Measurements from ENCODE around the gene CBFA2T2. TPM values are rescaled to one million over a fixed set of nuclear protein-coding genes. Genes with fewer than 3 reads are reported as not detected.
"Not testable (repeated sequence)": the region's sequence is repeated elsewhere in the genome, so short reads cannot be mapped to it uniquely, and the experiment has no call there.

CBFA2T2 gene
- total and polyA plus RNA-seq, 2 donors from 2014 or later: 5.5 to 17.3 TPM

GRCh38 chr20:33568868-33569801, 79.2 kb downstream of the CBFA2T2 start:
- Histone ChIP-seq H3K36me3 (ENCODE audit: control insufficient read depth in 2 of 3, insufficient read depth in 3 of 3, low read length in 3 of 3) (no peaks in the 10 kb centered on the region), H3K27me3 (ENCODE audit: control insufficient read depth, insufficient read depth, low read length) (no peaks in the 10 kb centered on the region), H3K9me3 (ENCODE audit: control insufficient read depth in 2 of 3, insufficient read depth in 1 of 3, low read length in 3 of 3) (no peaks in the 10 kb centered on the region), H3K4me1 (ENCODE audit: control insufficient read depth in 2 of 3, insufficient read depth in 2 of 3, low read depth in 1 of 3, low read length in 3 of 3) (peaks cover 0 to 25% (median 14%) of the 10 kb centered on the region in 3 donors), H3K9ac (ENCODE audit: low read length in 3 of 3) (no peak overlapping the region), H3K27ac (ENCODE audit: low read depth in 2 of 2, low read length in 2 of 2) (no peak overlapping the region), H3K4me3 (ENCODE audit: low read length in 3 of 3) (no peak overlapping the region)
- TF ChIP-seq CTCF (IDR thresholded peaks at IDR 0.05; ENCODE audit: borderline replicate concordance, extremely low read depth, insufficient read depth): no peak
- FAIRE-seq: no peak
- intact Hi-C loops (cut with DNase I): no loop called here
- no peak for DNase-seq

- H3K36me3 ChIP-seq (ENCODE audit: control insufficient read depth in 2 of 3, insufficient read depth in 3 of 3, low read length in 3 of 3): no peaks in the 10 kb centered on the region
- H3K27me3 ChIP-seq (ENCODE audit: control insufficient read depth, insufficient read depth, low read length): no peaks in the 10 kb centered on the region
- DNase-seq: no peak
- H3K4me3 ChIP-seq (ENCODE audit: low read length in 3 of 3): no peak overlapping the region
- H3K4me1 ChIP-seq (ENCODE audit: control insufficient read depth in 2 of 3, insufficient read depth in 2 of 3, low read depth in 1 of 3, low read length in 3 of 3): peaks cover 0 to 25% (median 14%) of the 10 kb centered on the region in 3 donors
- TF ChIP-seq CTCF (IDR thresholded peaks at IDR 0.05; ENCODE audit: borderline replicate concordance, extremely low read depth, insufficient read depth): no peak
- H3K9me3 ChIP-seq (ENCODE audit: control insufficient read depth in 2 of 3, insufficient read depth in 1 of 3, low read length in 3 of 3): no peaks in the 10 kb centered on the region
- no peak overlapping the region for H3K9ac ChIP-seq (ENCODE audit: low read length in 3 of 3)
- H3K27ac ChIP-seq (ENCODE audit: low read depth in 2 of 2, low read length in 2 of 2): no peak overlapping the region
- intact Hi-C loops (cut with DNase I): no loop called here
- no peak for FAIRE-seq
Observed at GRCh38 chr20:33569802-33570391, 80.0 kb downstream of the CBFA2T2 start.

- no peaks in the 10 kb centered on the region for H3K27me3 ChIP-seq (ENCODE audit: control insufficient read depth, insufficient read depth, low read length)
- FAIRE-seq (no peak), DNase-seq (no peak)
- no peaks in the 10 kb centered on the region for H3K36me3 ChIP-seq (ENCODE audit: control insufficient read depth in 2 of 3, insufficient read depth in 3 of 3, low read length in 3 of 3)
- peaks cover 0 to 25% (median 14%) of the 10 kb centered on the region in 3 donors for H3K4me1 ChIP-seq (ENCODE audit: control insufficient read depth in 2 of 3, insufficient read depth in 2 of 3, low read depth in 1 of 3, low read length in 3 of 3)
- H3K4me3 ChIP-seq (ENCODE audit: low read length in 3 of 3): no peak overlapping the region
- H3K9me3 ChIP-seq (ENCODE audit: control insufficient read depth in 2 of 3, insufficient read depth in 1 of 3, low read length in 3 of 3): no peaks in the 10 kb centered on the region
- intact Hi-C loops (cut with DNase I): no loop called here
- H3K9ac ChIP-seq (ENCODE audit: low read length in 3 of 3): no peak overlapping the region
- TF ChIP-seq CTCF (IDR thresholded peaks at IDR 0.05; ENCODE audit: borderline replicate concordance, extremely low read depth, insufficient read depth): no peak
- H3K27ac ChIP-seq (ENCODE audit: low read depth in 2 of 2, low read length in 2 of 2): no peak overlapping the region
Observed at GRCh38 chr20:33570743-33571142, 80.8 kb downstream of the CBFA2T2 start.

GRCh38 chr20:33573268-33573667, 83.4 kb downstream of the CBFA2T2 start:
- H3K27ac ChIP-seq (ENCODE audit: low read depth in 2 of 2, low read length in 2 of 2); DNase-seq; H3K36me3 ChIP-seq (ENCODE audit: control insufficient read depth in 2 of 3, insufficient read depth in 3 of 3, low read length in 3 of 3); intact Hi-C loops (cut with DNase I); H3K4me3 ChIP-seq (ENCODE audit: low read length in 3 of 3); H3K27me3 ChIP-seq (ENCODE audit: control insufficient read depth, insufficient read depth, low read length); H3K9ac ChIP-seq (ENCODE audit: low read length in 3 of 3); FAIRE-seq; H3K9me3 ChIP-seq (ENCODE audit: control insufficient read depth in 2 of 3, insufficient read depth in 1 of 3, low read length in 3 of 3): not testable (repeated sequence)
- peaks cover 0 to 23% (median 13%) of the 10 kb centered on the region in 3 donors for H3K4me1 ChIP-seq (ENCODE audit: control insufficient read depth in 2 of 3, insufficient read depth in 2 of 3, low read depth in 1 of 3, low read length in 3 of 3)

Data from kidney (tissue), 14 donors.